Erythroblast (primary cell): ENCODE results near the gene NFIL3.

Source experiments
- GATA1 ChIP-seq: IDR thresholded peaks from 2 replicates; pipeline ENCODE4 v1.6.1; 2011; ENCODE audit warnings: low read depth, mild to moderate bottlenecking, control low read depth, low read length, moderate library complexity
- POLR2A ChIP-seq: IDR thresholded peaks from 2 replicates; pipeline ENCODE4 v1.6.1; 2011; ENCODE audit warnings: mild to moderate bottlenecking, low read length

- TF ChIP-seq POLR2A (no peak), GATA1 (no peak)
Measured at GRCh38 chr9:91421971-91422757, 1.5 kb downstream of the NFIL3 start.
